ENCODE results near the gene ALLC.

ALLC gene

DNA sequence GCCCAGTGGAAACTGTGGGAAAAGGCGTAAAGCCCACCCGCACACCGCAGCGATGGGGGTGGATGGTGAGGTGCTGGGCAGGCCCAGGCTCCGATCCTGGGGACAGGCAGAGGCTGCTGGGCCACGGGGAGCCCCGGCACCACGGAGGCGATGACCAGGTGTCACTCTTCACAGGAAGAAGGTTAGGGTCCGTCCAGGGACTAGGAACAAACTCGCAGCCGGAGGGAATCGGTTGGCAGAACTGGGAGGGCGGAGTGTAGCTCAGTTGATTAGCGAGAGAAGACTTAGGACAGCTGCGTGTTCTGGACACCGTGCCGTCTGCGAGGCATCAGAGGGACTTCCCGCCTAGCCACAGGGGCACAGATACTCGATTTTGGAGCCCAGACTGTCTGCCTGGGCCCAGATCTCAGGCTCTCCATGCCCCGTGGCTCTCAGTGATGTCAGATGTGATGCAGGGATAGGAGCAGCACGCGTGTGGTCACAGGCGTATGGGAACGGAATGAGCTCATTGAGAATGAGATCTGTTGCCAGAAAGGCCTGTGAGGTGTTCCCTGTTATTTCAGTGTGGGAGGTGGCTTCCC, 16.1 kb upstream of the ALLC start:
- DNase-seq, result no peak

DNA sequence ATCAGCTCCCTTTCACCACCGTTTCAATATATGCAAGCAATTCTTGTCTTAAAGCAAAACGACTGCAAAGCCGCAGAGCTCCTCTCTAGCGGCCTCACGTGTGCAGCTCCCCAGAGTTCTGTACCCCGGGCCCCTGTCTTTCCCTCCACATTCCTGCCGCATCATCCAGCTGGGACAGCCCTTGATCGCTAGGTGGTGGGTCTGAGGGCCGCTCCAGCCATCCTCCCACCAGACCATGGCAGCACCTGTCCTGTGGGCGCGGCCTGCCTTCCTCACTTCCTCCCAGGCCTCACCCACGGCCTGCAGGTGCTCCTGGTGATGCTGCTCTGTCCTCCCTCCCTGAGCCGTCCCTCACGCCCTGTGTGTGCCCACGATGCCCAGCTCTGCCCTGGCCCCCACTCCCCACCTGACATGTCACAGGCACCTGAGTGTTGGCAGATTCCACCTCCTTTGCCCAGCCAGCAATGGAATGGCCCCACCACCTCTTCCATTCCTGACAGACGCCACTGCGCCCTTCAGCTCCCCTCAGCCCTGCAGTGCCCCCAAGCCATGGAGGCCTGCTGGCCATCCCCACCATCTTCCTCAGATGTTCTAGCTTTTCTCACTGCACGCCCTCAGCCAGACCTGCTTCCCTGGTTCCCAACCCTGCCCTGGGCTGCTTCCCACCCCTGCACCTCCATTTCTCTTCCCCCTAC, 15.3 kb upstream of the ALLC start:
- no peak for DNase-seq

DNA sequence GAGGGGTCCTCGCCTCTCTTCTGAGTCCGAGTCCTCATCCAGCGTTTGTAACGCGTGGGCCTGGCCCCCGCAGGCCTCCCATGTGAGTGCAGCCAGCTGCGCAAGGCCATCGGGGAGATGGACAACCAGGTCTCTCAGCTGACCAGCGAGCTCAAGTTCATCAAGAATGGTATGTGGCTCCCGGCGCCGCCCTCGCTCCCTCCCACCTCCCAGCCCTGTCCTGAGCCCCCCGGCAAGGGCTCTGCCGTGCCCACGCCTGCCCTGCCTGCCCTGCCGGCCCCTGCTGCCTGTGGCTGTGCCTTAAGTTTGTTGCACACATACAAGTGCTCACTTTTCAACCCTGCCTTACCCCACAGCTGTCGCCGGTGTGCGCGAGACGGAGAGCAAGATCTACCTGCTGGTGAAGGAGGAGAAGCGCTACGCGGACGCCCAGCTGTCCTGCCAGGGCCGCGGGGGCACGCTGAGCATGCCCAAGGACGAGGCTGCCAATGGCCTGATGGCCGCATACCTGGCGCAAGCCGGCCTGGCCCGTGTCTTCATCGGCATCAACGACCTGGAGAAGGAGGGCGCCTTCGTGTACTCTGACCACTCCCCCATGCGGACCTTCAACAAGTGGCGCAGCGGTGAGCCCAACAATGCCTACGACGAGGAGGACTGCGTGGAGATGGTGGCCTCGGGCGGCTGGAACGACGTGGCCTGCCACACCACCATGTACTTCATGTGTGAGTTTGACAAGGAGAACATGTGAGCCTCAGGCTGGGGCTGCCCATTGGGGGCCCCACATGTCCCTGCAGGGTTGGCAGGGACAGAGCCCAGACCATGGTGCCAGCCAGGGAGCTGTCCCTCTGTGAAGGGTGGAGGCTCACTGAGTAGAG, 14.4 kb upstream of the ALLC start:
- no peak for DNase-seq

DNA sequence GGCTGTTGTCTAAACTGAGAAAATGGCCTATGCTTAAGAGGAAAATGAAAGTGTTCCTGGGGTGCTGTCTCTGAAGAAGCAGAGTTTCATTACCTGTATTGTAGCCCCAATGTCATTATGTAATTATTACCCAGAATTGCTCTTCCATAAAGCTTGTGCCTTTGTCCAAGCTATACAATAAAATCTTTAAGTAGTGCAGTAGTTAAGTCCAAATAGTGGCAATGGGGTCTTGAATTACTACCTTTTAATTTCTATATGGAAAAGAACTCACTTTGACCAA, 13.8 kb upstream of the ALLC start:
- DNase-seq, result no peak

DNA sequence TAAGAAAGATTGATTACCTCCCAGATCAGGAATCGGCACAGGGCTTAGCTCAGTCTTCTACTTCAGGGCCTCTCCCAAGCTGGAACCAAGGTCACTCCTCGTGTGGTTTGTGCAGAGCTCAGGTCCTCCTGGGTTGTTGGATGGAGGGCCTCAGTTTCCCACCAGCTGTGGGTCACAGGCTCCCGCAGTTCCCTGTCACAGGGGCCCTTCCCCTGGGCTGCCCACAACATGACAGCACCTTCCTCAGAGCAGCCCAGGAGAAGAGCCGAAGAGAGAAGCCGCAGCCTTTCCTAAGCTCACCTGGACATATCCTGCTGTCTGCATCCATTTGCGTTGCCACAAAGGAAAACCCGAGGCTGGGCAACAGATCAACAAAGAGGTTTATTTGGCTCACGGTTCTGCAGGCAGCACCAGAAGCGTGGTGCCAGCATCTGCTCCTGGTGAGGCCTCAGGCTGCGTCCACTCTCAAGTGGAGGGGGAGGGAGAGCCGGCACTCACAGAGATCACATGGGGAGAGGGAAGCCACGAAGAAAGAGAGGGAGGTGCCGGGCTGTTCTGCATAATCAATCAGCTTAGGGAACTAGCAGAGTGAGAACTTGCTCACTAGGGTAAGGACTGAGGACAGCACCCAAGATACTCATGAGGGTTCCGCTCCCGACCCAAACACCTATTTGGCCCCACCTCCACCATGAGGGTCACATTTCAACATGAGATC, 13.0 kb upstream of the ALLC start:
- DNase-seq, result no peak

DNA sequence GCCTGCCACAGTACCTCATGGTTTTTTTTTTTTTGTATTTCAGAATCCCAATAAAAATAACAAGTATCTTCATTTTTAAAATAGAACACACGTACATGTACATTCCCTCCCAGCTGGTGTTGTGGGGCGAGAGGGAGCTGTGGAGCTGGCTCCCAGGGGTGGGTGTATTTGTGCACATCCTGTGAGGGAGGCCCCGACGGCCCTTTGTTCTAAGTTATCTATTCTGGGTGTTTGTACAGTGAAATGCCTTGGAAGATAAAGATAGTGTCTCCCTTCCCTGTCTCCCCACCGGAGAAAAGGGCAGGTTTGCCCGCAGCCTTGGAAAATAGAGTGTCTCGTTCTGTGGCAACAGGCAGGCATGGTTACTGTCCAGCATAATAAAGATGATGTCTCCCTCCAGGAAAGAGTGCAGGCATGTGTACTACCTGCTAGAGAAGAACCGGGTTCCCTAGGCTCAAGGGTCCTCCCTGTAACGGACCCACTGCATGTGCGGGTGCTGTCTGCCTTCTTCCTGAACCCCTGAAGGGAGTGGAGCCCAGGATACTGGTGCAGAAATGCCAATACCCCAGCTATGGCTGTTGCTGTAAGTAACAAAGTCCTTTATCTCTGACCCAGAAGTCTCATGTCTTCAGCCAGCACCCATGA, 12.1 kb upstream of the ALLC start:
- DNase-seq, result no peak

DNA sequence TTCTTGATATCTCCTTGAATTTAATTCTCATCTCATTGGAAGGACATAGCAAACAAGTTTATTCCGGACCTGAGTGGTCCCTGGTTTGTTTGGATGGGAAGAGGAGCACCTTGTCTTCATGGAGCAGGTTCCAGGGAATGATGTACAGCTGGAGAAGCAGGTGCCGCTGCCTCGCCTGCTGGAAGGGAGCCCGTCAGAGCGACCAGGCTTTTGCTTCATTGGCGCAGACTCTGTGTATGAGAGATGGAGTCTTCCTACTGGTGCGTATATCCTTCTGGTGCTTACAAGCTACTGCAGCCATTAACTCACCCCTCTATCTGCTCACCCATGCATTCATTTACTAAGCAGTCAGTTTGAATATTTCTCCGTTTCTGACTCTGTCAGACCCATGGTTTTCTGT, 11.6 kb upstream of the ALLC start:
- DNase-seq, result no peak

DNA sequence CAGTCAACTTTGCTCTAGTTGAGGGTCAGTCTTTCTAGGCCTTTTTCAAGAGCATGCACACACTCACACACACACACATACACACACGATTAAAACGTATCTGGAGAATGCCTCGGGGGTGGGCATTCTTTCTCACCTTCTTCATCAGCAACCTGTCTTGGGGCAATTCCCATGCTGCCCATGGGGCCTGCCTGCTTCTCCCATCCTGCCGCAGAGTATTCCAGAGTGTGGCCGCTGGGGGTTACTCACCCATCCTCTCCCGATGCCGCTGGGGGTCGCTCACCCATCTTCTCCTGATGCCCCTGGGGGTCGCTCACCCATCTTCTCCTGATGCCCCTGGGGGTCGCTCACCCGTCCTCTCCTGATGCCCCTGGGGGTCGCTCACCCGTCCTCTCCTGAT, 10.8 kb upstream of the ALLC start:
- DNase-seq, result no peak

DNA sequence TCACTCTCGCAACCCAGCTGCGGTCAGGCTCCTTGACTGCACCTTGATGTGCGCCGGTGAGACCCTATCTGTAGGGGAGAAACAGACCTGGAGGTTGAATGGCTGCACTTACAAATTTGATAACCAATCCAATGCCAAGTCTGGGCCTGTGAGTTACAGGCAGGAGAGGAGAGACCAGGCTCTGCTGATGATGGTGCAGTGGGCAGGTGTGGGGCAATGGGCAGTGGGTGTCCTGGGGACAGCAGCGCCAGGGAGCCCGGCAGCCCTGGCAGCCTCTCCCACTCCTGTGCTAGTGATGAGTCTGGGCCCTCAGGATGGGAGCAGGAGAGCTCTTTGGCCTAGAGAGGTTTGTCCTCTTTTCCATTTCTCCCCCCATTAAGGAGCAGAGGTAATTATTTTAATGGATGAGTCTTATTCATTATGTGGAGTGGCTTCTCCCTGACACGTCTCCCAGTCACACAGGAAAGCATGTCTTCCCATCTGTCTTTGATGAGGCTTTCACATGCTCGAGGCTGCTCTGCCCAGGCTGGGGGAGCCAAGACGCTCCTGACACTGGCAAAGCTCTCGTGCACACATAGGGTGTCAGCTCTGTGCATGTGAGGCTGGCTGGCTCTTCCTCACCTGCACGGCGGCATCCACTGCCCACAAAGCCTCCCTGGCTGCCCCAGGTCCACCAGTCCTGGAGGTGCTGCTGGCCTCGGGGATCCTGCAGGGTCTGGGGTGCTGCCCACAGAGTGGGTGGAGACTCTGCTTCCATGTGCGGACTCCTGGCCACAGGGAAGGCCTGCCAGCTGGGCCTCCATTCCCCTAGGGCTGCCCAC, 10.0 kb upstream of the ALLC start:
- no peak for DNase-seq

DNA sequence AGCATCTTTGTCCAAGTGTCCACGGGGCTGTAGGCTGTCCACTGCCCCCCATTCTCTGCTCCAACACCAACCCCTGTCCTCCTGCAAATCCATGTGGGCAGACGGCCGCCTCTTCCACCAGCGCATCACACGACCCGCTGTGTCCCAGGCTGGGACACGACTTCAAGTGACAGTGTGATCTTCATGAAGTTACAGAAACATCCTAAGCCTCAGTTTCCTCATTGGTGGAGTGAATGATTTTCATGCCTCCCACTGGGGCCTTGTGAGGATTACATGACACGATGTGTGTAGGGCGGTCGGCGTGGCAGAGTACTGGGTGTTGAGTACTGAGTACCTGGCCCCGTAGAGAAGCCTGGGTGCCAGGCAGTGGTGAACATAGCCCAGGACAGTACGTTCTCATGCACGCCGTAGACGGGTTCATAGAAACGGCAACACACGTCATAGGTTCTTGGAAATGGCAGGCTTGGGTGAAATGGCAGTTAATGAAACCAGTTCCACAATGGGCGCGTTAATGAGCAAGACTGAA, 9.3 kb upstream of the ALLC start:
- no peak for DNase-seq

DNA sequence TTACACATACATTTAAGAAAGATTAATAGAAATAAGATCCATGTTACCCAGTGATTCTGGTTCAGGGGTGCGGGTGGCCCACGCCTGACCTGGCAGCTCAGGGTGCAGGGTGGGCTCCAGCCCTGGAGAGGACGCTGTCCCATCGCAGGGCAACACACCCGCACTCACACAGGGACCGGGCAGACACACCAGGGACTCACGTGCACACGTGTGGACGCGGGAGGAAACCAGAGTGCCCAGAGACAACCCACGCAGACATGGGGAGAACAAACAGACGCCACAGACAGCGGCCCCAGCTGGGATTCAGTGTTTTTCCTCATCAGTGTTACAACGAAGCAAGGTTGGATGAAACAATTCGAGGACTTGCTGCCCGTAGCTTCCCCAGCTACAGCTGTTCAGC, 8.4 kb upstream of the ALLC start:
- DNase-seq, result no peak

DNA sequence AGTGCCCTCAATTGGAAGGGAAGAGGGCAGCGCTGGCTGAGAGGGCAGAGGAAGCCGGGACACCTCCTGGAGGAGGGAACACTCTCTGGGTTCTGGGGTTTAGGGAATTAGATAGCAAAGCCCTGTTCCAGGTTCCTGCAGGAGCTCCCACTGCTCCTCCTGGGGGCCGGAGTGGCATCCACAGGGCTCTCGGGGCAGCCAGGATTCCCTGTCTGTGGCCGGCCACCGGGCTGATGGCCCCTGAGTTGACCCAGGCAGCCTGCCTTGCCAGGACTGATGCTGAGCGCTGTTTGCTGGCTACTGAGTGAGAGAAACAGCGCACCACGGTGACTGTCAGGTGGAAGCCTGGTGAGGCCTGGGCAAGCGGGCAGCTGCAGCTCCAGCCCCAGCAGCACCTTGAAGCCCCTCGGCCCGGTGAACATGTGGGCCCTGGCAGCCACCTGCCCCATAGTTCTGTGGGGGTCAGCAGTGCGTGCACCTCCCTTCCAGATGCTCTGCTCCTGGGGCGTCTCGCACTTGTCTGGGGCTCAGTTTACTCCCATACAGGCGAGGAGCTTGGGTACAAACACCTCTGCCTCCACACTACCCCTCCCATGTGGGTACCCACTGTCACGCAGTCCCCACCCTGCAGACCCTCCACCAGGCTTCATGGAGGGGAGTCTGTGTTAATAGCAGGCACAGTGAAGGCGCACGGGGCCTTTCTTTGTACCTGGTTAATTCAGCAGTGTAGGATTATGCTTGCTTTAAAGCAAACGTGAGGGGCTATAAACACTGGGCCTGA, 7.7 kb upstream of the ALLC start:
- no peak for DNase-seq

DNA sequence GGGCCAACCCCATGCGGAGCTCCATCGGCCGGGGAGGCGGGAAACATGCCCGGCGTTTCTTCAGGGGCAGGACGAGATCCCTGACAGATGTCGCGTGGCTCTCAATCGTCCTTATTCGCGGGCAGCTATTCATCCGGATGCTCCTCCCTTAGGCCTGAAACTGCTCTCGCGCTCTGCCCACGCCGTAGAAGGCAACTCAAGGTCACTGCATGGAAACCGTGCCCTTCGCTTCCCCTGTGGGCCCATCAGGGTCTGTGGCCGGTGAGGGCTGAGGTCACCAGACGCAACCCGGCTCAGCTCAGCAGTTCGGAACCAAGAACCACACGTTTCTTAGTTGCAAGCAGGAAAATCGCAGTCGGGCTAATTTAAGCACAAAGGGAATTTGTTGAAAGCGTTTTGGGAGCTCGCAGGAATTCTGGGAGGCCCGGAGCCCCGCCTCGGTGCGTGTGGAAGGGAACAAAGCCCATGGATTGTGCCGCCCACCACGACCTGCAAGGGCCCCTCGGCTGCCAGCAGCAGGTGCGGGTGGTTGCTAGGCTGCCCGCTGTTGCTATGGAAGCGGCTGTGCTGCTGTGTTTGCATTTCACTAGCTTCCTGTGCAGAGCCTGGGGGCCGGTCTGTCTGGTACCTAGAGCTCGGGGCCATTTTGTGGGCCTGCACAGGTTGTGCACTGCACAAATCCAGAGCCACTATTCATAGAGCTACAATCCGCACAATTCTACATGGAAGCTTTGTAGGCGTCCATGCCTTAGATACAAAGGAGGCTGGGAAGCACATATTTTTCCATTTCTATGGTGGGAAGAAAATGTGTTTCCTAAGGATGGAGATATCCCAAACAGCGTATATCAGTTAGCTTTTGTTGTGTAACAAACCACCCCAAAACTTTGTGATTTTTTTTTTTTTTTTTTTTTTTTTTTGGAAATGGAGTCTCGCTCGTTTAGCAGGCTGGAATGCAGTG, 6.0 kb upstream of the ALLC start:
- DNase-seq, result peak; percentile 98

DNA sequence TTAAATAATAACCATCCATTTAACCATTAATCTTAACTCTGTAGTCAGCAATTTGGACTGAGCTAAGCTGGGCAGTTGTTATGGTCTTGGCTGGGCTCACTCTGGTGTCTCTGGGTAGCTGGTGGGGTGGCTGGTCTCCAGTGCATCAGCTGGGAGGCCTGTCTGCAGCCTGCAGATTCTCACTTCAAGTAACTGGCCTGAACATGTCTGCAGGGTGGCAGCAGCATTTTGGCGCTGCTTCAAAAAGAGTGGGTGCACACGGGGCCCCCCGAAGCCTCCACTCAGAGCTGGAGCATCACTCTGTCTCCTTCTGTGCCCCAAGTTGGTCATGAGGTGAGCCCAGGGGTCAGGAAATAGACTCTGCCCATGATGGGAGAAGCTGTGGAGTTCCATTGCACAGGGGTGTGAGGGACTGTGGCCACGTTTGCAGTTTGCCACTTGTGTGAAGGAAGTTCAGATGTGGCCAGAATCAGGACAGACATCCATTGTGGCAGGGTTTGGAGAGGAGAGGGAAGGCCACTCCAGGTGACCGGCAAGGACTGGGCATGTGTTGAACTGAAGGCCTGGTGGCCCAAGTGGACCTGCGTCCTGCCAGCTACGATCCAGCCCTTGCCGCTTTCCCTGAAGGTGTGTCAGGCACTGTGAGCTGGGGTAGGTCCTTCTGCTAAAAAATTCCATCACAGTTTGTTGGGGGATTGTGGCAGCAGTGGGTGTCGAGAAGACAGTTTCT, 4.9 kb upstream of the ALLC start:
- no peak for DNase-seq

DNA sequence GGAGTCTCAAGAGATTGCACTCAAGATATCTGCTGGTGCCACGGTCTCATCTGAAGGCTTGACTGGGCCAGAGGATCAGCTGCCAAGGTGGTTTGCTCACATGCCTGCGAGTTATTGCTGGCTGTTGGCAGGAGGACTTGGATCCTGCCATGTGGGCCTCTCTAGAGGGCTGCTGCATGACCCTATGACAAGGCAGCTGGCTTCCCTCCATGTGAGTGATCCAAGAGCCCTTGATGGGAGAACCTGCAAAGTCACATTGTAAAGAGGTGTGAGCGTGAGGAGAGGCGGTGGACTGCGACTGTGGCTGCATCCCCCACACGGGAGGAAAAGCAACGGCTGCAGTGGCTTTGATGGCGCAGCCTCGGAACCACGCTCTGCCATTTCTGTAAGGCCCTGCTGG, 4.0 kb upstream of the ALLC start:
- DNase-seq, result no peak

DNA sequence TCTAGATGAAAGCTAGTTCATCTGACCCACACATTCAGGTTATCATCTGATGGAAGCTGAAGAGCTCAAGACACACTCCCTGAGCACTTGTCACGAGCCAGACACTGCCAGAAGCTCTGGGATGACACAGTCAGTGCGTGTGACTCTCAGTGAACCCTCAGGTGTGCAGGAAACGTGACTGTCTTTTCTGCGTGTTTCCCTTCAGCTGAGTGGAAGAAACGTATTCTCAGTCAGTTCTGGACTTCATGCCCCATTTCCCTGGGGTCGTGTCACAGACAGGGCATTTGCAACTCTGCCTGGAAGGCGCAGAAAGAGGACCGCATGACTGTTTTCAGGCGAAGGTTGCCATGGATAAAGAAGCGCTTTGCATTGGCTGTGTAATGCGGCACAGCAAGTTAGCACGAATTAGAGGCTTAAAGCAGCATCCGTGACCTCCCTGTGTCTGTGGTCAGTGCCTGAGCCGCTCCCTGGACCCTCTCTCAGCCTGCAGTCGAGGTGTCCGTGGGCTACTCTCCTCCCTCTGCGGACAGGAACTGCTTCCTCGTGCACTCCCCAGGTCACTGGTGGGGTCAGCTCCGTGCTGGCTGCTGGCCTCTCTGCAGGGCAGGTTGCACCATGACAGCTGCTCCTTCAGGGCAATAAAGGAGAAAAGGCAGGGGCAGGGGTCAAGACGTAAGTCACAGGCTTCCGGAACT, 3.3 kb upstream of the ALLC start:
- no peak for DNase-seq

DNA sequence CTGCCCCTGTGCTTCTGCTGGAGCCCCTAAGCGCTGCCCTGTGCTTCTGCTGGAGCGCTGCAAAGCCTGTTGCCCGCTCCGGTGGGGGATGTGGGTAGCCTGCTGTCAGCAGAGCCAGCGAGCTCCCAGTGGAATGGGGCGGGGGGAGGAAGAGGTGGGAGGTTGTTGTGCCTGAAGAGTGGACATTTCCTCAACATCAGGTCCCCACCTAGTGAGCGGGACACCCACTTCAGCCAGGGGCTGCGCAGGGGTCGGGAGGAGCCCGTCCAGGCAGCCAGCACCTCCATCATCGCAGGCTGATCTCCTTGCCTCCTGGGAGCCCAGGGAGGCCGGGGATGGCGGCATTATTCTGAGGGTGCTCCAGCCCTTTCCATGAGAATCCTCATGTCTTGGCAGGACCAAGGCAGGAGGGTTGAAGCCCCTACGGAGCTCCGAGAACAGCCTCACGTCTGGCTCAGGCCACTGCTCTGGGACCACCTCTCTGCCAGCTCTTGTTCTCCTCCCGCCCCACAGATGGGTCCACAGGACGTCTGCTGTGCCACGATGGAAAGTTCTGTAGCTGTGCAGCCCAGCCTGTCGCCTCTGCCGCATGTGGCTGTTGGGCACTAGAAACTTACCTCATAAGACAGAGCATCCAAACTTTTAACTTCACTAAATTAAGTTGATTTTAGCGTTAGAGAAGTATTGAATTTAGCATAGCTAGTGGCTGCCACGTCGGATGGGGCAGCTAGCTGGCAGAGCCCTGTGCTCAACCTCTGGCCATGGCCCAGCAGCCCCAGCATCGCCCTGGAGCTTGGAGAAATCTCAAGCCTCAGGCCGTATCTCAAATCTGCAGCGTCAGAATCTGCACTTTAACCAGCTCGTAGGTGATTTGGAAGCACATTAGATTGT, 1.9 kb upstream of the ALLC start:
- DNase-seq, result no peak

Data from NCI-H2171 treated with DMSO at 0.1 percent for 48 hours (cell line).